Measurements from ENCODE around the gene ORAI1. TPM values are rescaled to one million over a fixed set of nuclear protein-coding genes. Genes with fewer than 3 reads are reported as not detected.

Gene ORAI1
- total and polyA plus RNA-seq, 2 of the 13 experiments (the other 11 are each of a cell fraction or from before 2014, with no cell fraction given), result 9.2 to 17.2 TPM

DNA sequence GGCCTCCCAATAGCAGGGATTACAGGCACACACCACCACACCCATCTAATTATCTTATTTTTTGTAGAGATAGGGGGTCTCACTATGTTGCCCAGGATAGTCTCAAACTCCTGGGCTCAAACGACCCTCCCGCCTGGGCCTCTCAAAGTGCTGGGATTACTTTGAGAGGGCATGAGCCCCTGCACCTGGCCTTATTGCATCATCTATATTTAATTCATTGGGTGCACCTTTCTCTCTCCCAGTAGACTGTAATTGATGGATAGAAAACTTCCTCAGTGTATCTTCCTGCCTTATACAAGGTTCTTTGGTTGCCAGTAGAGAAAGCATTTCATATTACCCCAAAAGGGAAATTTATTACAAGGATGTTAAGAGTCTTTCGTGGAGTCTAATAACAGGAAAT is 52.0 kb downstream of the ORAI1 start:
- Histone ChIP-seq H3K79me2 (ENCODE audit: insufficient read depth, low read length) (no peaks in the 10 kb centered on the region), H3K27me3 (ENCODE audit: control insufficient read depth in 1 of 2, insufficient read depth in 2 of 2, low read length in 2 of 2) (peaks cover 0 to 5% of the 10 kb centered on the region in 2 experiments; a peak in 1 of 5 replicates), H3K4me1 (ENCODE audit: insufficient read depth, low read length) (peaks cover 24% of the 10 kb centered on the region), H3K4me2 (ENCODE audit: low read depth, low read length) (peak overlapping the region; percentile 54; the same call in 1 of the 2 replicates), H3K27ac (ENCODE audit: extremely low read length, insufficient read depth, low read length) (no peak overlapping the region), H3K4me3 (replicated peaks in 1 of 3; ENCODE audit: insufficient read depth in 1 of 3, low read depth in 2 of 3, low read length in 3 of 3) (no peak overlapping the region), H2AFZ (ENCODE audit: low read length) (peak overlapping the region; percentile 85), H3K9me3 (ENCODE audit: low read length) (no peaks in the 10 kb centered on the region), H3K9ac (ENCODE audit: insufficient read depth, low read depth, low read length) (no peak overlapping the region), H4K20me1 (ENCODE audit: insufficient read depth, low read length) (no peaks in the 10 kb centered on the region), H3K36me3 (replicated peaks in 1 of 2; ENCODE audit: control insufficient read depth in 1 of 2, insufficient read depth in 2 of 2, low read length in 2 of 2) (no peaks in the 10 kb centered on the region)
- FAIRE-seq (no peak), ATAC-seq (no peak), DNase-seq (ENCODE audit: low spot score) (no peak)
- ChIA-PET POLR2A (no interaction called here), CTCF (ENCODE audit: low intra/inter-chr PET ratio, low total read pairs) (no interaction called here)
- WGBS (ENCODE audit: low lambda C conversion rate), result 45% methylated on average over 3 of the region's 3 CpGs
- intact Hi-C loops (cut with micrococcal nuclease; ENCODE audit: unreplicated experiment) (no loop called here), in situ Hi-C loops (cut with HindIII; ENCODE audit: extremely low pct_ligation_motif_present, low pct_unique_long_range_greater_than_20kb) (no loop called here)
- TF ChIP-seq CEBPG (CRISPR knock-in tag; IDR thresholded peaks at IDR 0.05) (0 out of 2 replicates have a peak, but pooled peaks have one; percentile 30), ATF7 (IDR thresholded peaks at IDR 0.05) (peak; percentile 44; the same call in 1 of the 2 replicates), ATF7 (CRISPR knock-in tag; IDR thresholded peaks at IDR 0.05) (no peak), CEBPB (IDR thresholded peaks at IDR 0.05; ENCODE audit: borderline replicate concordance, low read depth, low read length) (peak; percentile 51; the same call in 1 of the 2 replicates), HMGA1 (CRISPR knock-in tag; conservative IDR thresholded peaks at IDR 0.05) (no peak)
- TF ChIP-seq, protein P1, sequence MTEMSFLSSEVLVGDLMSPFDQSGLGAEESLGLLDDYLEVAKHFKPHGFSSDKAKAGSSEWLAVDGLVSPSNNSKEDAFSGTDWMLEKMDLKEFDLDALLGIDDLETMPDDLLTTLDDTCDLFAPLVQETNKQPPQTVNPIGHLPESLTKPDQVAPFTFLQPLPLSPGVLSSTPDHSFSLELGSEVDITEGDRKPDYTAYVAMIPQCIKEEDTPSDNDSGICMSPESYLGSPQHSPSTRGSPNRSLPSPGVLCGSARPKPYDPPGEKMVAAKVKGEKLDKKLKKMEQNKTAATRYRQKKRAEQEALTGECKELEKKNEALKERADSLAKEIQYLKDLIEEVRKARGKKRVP (CRISPR knock-in tag; IDR thresholded peaks at IDR 0.05), result peak in 1 of 2 experiments; percentile 79; a peak in 2 of 4 replicates
- BruUV-seq (replicated peaks), result no TSS peak

DNA sequence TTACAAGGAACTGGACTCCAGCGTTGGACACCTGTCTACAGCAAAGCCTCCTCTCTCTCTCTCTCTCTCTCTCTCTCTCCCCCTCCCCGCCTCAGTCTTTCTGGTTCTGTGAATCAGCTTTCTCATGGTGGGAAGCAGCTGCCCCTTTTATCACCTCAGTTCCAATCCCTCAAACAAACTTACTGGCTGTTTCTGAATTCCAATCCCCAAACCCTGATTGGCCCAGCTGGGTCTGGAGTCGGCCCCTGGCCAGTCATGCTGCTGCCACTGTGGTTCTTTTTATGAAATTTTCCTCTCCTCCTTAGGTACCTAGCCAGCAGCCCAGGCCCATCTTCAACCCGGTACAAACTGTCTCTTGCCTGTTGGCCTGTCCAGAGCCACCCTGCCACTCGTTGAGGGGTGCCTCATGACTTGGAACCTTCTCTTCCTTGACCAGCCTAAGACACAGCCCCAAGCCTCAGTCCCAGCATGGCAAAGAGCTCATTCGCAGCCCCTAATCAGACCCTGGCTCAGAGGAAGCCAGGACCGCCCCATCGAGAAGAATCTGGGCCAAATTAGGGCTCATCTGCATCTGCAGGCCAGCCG is 52.5 kb downstream of the ORAI1 start:
- H4K20me1 ChIP-seq (ENCODE audit: insufficient read depth, low read length), result no peaks in the 10 kb centered on the region
- FAIRE-seq, result no peak
- no peaks in the 10 kb centered on the region for H3K36me3 ChIP-seq (replicated peaks in 1 of 2; ENCODE audit: control insufficient read depth in 1 of 2, insufficient read depth in 2 of 2, low read length in 2 of 2)
- H3K27ac ChIP-seq (ENCODE audit: extremely low read length, insufficient read depth, low read length), result no peak overlapping the region
- H3K4me3 ChIP-seq (replicated peaks in 1 of 3; ENCODE audit: insufficient read depth in 1 of 3, low read depth in 2 of 3, low read length in 3 of 3), result peak overlapping the region in 1 of 3 experiments; percentile 22; a peak in 1 of 6 replicates
- H3K79me2 ChIP-seq (ENCODE audit: insufficient read depth, low read length), result no peaks in the 10 kb centered on the region
- 9% methylated on average over 6 of the region's 9 CpGs for WGBS (ENCODE audit: low lambda C conversion rate)
- peak overlapping the region; percentile 54 for H3K4me2 ChIP-seq (ENCODE audit: low read depth, low read length)
- DNase-seq (ENCODE audit: low spot score), result no peak
- in situ Hi-C loops (cut with HindIII; ENCODE audit: extremely low pct_ligation_motif_present, low pct_unique_long_range_greater_than_20kb) (no loop called here), intact Hi-C loops (cut with micrococcal nuclease; ENCODE audit: unreplicated experiment) (no loop called here)
- H3K27me3 ChIP-seq (ENCODE audit: control insufficient read depth in 1 of 2, insufficient read depth in 2 of 2, low read length in 2 of 2), result peaks cover 0 to 5% of the 10 kb centered on the region in 2 experiments; a peak in 1 of 5 replicates
- H3K4me1 ChIP-seq (ENCODE audit: insufficient read depth, low read length), result peaks cover 19% of the 10 kb centered on the region
- peak overlapping the region; percentile 85 for H2AFZ ChIP-seq (ENCODE audit: low read length)
- no TSS peak for BruUV-seq (replicated peaks)
- no peak overlapping the region for H3K9ac ChIP-seq (ENCODE audit: insufficient read depth, low read depth, low read length)
- no peaks in the 10 kb centered on the region for H3K9me3 ChIP-seq (ENCODE audit: low read length)
- TF ChIP-seq LCORL (IDR thresholded peaks at IDR 0.05), result no peak
- no peak for TF ChIP-seq LCORL (CRISPR knock-in tag; IDR thresholded peaks at IDR 0.05)
- TF ChIP-seq, protein P2, sequence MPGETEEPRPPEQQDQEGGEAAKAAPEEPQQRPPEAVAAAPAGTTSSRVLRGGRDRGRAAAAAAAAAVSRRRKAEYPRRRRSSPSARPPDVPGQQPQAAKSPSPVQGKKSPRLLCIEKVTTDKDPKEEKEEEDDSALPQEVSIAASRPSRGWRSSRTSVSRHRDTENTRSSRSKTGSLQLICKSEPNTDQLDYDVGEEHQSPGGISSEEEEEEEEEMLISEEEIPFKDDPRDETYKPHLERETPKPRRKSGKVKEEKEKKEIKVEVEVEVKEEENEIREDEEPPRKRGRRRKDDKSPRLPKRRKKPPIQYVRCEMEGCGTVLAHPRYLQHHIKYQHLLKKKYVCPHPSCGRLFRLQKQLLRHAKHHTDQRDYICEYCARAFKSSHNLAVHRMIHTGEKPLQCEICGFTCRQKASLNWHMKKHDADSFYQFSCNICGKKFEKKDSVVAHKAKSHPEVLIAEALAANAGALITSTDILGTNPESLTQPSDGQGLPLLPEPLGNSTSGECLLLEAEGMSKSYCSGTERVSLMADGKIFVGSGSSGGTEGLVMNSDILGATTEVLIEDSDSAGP (CRISPR knock-in tag; IDR thresholded peaks at IDR 0.05; ENCODE audit: borderline replicate concordance), result peak; percentile 24; the same call in 1 of the 2 replicates
- 0 out of 2 replicates have a peak, but pooled peaks have one; percentile 19 for TF ChIP-seq SALL1 (CRISPR knock-in tag; IDR thresholded peaks at IDR 0.05)
- TF ChIP-seq, protein P3, sequence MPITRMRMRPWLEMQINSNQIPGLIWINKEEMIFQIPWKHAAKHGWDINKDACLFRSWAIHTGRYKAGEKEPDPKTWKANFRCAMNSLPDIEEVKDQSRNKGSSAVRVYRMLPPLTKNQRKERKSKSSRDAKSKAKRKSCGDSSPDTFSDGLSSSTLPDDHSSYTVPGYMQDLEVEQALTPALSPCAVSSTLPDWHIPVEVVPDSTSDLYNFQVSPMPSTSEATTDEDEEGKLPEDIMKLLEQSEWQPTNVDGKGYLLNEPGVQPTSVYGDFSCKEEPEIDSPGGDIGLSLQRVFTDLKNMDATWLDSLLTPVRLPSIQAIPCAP (CRISPR knock-in tag; IDR thresholded peaks at IDR 0.05; ENCODE audit: low read depth), result no peak
- TF ChIP-seq JUN (CRISPR knock-in tag; IDR thresholded peaks at IDR 0.05), result no peak
- ChIA-PET CTCF (ENCODE audit: low intra/inter-chr PET ratio, low total read pairs) (no interaction called here), POLR2A (no interaction called here)
- ATAC-seq, result peak; percentile 37; the same call in 2 of the 3 replicates
